Kidney epithelial cell (primary cell): ENCODE measurements around the gene OR1I1. TPM values are rescaled to one million over a fixed set of nuclear protein-coding genes. Genes with fewer than 3 reads are reported as not detected.

Experiments
- DNase-seq: peaks from one replicate; pipeline ENCODE4 v3.0.0-alpha.2; 2010; ENCODE audit warnings: low read depth
- H3K27me3 ChIP-seq: 2 replicates; pipeline ENCODE4 v1.6.0; 2011; ENCODE audit warnings: low read length; ENCODE audit not compliant: control insufficient read depth, insufficient read depth
- H3K36me3 ChIP-seq: 2 replicates; pipeline ENCODE4 v1.5.1; 2011; ENCODE audit warnings: low read length; ENCODE audit not compliant: control insufficient read depth, insufficient read depth
- H3K4me3 ChIP-seq: 2 replicates; pipeline ENCODE4 v1.5.1; 2011; ENCODE audit warnings: low read depth, mild to moderate bottlenecking, control low read depth, low read length
- CTCF ChIP-seq: IDR thresholded peaks from 2 replicates; pipeline ENCODE4 v1.5.1; 2011; ENCODE audit warnings: mild to moderate bottlenecking, moderate library complexity, low read length, control low read depth, inconsistent platforms; ENCODE audit not compliant: insufficient read depth, poor library complexity, severe bottlenecking
- total RNA-seq: library from RNA; depleted of rRNA; stranded (reverse); fragments of >200 nt; gene quantifications from 2 replicates; pipeline ENCODE4 v1.2.3, GENCODE V29; 2015

Gene OR1I1
- total RNA-seq, 1 donor from 2014 or later = not detected

- no peak for TF ChIP-seq CTCF
- Histone ChIP-seq H3K4me3 (no peak overlapping the region), H3K27me3 (no peaks in the 10 kb centered on the region), H3K36me3 (peaks cover 5% of the 10 kb centered on the region)
- DNase-seq = no peak
These were observed 30.4 kb downstream of the OR1I1 start for GRCh38 chr19:15112385-15112784.

- TF ChIP-seq CTCF = no peak
- Histone ChIP-seq H3K27me3 (no peaks in the 10 kb centered on the region), H3K4me3 (no peak overlapping the region), H3K36me3 (peaks cover 5% of the 10 kb centered on the region)
- DNase-seq = no peak
These were observed 31.5 kb downstream of the OR1I1 start for GRCh38 chr19:15113245-15114152.

- Histone ChIP-seq H3K36me3 (peaks cover 5% of the 10 kb centered on the region), H3K27me3 (no peaks in the 10 kb centered on the region)
- DNase-seq = no peak
These were observed 32.1 kb downstream of the OR1I1 start for GRCh38 chr19:15114153-15114540.

GRCh38 chr19:15115080-15115479 lies 33.1 kb downstream of the OR1I1 start:
- H3K27me3 ChIP-seq = no peaks in the 10 kb centered on the region
- no peak for TF ChIP-seq CTCF
- peaks cover 5% of the 10 kb centered on the region for H3K36me3 ChIP-seq
- no peak overlapping the region for H3K4me3 ChIP-seq
- DNase-seq = no peak

More at GRCh38 chr19:15114153-15114540, 32.1 kb downstream of the OR1I1 start:
- TF ChIP-seq CTCF = no peak
- no peak overlapping the region for H3K4me3 ChIP-seq

- Histone ChIP-seq H3K27me3 (no peaks in the 10 kb centered on the region), H3K4me3 (no peak overlapping the region), H3K36me3 (peaks cover 6% of the 10 kb centered on the region)
- DNase-seq = no peak
- no peak for TF ChIP-seq CTCF
These were observed 34.0 kb downstream of the OR1I1 start for GRCh38 chr19:15115762-15116615.
